ENCODE data around the gene NPBWR2.

DNA sequence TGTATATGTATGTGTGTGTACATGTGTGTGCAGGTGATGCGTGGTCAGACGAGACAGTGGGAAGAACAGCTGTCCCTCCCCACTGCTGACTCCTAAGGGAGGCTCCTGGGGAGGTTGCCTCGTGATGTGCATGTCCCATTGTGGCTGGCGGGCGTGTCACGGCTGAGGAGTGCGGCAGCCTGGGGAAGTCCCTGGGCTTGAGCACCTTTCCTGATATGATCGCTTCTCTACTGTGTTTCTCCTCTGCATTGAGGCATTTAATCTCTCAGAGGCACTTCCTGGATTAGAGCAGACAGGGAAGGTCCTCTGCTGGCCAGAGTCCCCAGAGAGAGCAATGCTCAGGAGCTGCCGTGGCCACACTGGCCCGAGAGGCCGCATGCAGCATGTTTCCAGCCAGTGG, 11.4 kb downstream of the NPBWR2 start:
- TF ChIP-seq, protein P1, sequence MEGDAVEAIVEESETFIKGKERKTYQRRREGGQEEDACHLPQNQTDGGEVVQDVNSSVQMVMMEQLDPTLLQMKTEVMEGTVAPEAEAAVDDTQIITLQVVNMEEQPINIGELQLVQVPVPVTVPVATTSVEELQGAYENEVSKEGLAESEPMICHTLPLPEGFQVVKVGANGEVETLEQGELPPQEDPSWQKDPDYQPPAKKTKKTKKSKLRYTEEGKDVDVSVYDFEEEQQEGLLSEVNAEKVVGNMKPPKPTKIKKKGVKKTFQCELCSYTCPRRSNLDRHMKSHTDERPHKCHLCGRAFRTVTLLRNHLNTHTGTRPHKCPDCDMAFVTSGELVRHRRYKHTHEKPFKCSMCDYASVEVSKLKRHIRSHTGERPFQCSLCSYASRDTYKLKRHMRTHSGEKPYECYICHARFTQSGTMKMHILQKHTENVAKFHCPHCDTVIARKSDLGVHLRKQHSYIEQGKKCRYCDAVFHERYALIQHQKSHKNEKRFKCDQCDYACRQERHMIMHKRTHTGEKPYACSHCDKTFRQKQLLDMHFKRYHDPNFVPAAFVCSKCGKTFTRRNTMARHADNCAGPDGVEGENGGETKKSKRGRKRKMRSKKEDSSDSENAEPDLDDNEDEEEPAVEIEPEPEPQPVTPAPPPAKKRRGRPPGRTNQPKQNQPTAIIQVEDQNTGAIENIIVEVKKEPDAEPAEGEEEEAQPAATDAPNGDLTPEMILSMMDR (IDR thresholded peaks at IDR 0.05; ENCODE audit: insufficient read depth, low read depth, low read length) = no peak
- TF ChIP-seq EZH2 (IDR thresholded peaks at IDR 0.05; ENCODE audit: insufficient read depth, low read length) = no peak

All from astrocyte (in vitro differentiated cells and primary cell).